ENCODE results near the gene SMAD3. TPM values are rescaled to one million over a fixed set of nuclear protein-coding genes. Genes with fewer than 3 reads are reported as not detected.
"Not testable (repeated sequence)": the region's sequence is repeated elsewhere in the genome, so short reads cannot be mapped to it uniquely, and the experiment has no call there.

SMAD3 gene
- total RNA-seq, 2 experiments from 2014 or later = 35.1 to 39.2 TPM

DNA sequence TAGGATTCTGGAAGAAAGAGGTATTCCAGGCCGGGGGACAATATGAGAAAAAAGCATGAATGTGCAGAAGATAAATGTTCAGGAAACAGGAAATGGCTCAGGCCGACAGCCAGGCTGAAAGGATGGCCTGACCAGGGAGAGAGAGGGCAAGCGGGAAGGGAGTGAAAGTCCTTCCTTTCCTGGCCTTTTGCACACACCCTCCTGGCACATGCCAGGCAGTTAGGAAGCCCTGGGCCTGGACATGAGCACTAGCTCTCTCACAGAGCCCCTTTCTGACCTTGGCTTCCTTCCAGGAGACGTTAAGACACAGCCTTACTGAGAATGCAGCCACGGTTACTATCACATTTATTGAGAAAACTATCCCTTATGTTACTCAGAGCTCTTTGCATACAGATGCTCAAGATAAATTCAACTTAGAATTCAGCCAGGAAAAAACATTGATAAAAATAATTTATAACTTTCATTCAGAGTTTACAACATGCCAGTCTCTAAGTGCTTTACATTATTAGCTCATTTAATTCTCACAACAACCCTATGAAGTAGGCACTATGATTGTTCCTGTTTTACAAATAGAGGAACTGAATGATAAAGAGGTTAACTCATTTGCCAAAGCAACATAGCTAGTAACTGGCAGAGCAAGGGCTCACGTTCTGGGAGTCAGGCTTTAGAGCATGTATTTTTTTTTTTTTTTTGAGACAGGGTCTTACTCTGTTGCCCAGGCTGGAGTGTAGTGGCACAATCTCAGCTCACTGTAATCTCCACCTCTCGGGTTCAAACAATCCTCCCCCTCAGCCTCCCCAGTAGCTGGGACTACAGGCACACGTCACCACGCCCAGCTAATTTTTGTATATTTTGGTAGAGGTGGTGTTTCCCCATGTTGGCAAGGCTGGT lies 39.4 kb upstream of the SMAD3 start:
- H3K4me1 Mint-ChIP-seq (ENCODE audit: low read depth) = peaks cover 25% of the 10 kb centered on the region
- intact Hi-C loops (cut with micrococcal nuclease) = no loop called here
- CTCF ChIA-PET = interaction anchor here (1.3 kb wide), 1 partner anchor 12 kb away, joined by 3 read pairs; no protein-coding TSS in a partner anchor

DNA sequence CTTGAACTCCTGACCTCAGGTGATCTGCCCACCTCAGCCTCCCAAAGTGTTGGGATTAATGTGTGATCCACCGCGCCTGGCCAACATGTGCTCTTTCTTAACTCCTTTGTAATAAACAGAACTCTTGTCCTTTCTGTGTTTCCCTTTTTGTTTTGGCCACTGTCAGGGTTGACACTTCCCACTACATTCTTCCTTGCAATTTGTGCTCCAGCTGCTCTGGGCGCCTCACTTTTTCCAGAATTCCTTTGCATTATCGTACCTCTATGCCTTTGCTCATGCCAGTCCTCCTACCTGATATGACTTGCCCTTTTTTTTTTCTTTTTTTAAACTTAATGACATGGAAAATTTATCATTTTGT lies 38.8 kb upstream of the SMAD3 start:
- Mint-ChIP-seq H3K36me3 (ENCODE audit: low read depth) (no peaks in the 10 kb centered on the region), H3K4me3 (no peak overlapping the region), H3K9me3 (no peaks in the 10 kb centered on the region), H3K27me3 (ENCODE audit: low read depth) (no peaks in the 10 kb centered on the region), H3K4me1 (ENCODE audit: low read depth) (peaks cover 25% of the 10 kb centered on the region), H3K27ac (no peak overlapping the region)
- CTCF ChIA-PET = interaction anchor here (1.3 kb wide), 1 partner anchor 11 kb away, joined by 3 read pairs; no protein-coding TSS in a partner anchor
- intact Hi-C loops (cut with micrococcal nuclease) = no loop called here
- no peak for DNase-seq

More for the DNA sequence above, 39.4 kb upstream of the SMAD3 start:
- H3K27me3 Mint-ChIP-seq (ENCODE audit: low read depth) = no peaks in the 10 kb centered on the region
- no peaks in the 10 kb centered on the region for H3K36me3 Mint-ChIP-seq (ENCODE audit: low read depth)
- DNase-seq = no peak
- no peaks in the 10 kb centered on the region for H3K9me3 Mint-ChIP-seq
- H3K27ac Mint-ChIP-seq = no peak overlapping the region
- no peak overlapping the region for H3K4me3 Mint-ChIP-seq

DNA sequence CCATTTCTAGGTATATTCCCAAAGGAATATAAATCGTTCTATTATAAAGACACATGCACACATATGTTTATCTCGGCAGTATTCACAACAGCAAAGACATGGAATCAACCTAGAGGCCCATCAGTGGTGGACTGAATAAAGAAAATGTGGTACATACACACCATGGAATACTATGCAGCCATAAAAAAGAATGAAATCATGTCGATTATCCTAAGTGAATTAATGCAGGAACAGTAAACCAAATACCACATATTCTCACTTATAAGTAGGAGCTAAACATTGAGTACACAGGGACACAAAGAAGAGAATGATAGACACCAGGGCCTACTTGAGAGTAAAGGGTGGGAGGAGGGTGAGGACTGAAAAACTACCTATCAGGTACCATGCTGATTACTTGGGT lies 37.0 kb upstream of the SMAD3 start:
- H3K4me3 Mint-ChIP-seq; H3K27ac Mint-ChIP-seq; H3K27me3 Mint-ChIP-seq (ENCODE audit: low read depth); H3K36me3 Mint-ChIP-seq (ENCODE audit: low read depth); CTCF ChIA-PET; DNase-seq; H3K9me3 Mint-ChIP-seq: not testable (repeated sequence)
- peaks cover 19% of the 10 kb centered on the region for H3K4me1 Mint-ChIP-seq (ENCODE audit: low read depth)
- intact Hi-C loops (cut with micrococcal nuclease) = loop anchor here (2.0 kb wide), 1 partner anchor 40 kb away; no protein-coding TSS in a partner anchor

- Mint-ChIP-seq H3K4me3 (no peak overlapping the region), H3K4me1 (ENCODE audit: low read depth) (peaks cover 6% of the 10 kb centered on the region), H3K36me3 (ENCODE audit: low read depth) (no peaks in the 10 kb centered on the region), H3K27me3 (ENCODE audit: low read depth) (no peaks in the 10 kb centered on the region), H3K27ac (no peak overlapping the region), H3K9me3 (no peaks in the 10 kb centered on the region)
- intact Hi-C loops (cut with micrococcal nuclease) = no loop called here
- no peak for DNase-seq
- CTCF ChIA-PET = interaction anchor here (0.8 to 1.2 kb wide), 2 partner anchors 9 to 25 kb away, joined by 3 read pairs; no protein-coding TSS in a partner anchor
Measured at GRCh38 chr15:67030036-67030762, 35.2 kb upstream of the SMAD3 start.

GRCh38 chr15:67031331-67031730 lies 34.1 kb upstream of the SMAD3 start:
- no peaks in the 10 kb centered on the region for H3K27me3 Mint-ChIP-seq (ENCODE audit: low read depth)
- H3K27ac Mint-ChIP-seq = no peak overlapping the region
- H3K36me3 Mint-ChIP-seq (ENCODE audit: low read depth) = no peaks in the 10 kb centered on the region
- H3K4me1 Mint-ChIP-seq (ENCODE audit: low read depth) = peaks cover 6% of the 10 kb centered on the region
- H3K4me3 Mint-ChIP-seq = no peak overlapping the region
- intact Hi-C loops (cut with micrococcal nuclease) = no loop called here
- CTCF ChIA-PET = no interaction called here
- no peak for DNase-seq
- no peaks in the 10 kb centered on the region for H3K9me3 Mint-ChIP-seq

DNA sequence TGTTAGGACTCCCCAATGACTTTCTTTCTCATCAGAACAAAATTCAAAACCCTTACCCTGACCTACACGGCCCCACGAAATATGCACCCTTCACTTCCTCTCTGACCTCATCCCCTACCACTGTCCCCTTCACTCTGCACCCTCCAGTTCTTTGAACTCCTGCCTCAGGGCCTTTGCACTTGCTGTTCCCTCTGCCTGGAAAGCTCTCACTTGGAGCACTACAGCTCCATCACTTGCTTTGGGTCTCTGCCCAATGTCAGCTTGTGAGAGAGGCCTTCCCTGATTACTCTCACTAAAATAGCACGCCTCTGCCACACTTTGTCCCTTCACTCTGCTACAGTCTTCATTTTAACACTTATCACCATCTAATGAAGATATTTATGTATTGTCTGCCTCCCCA lies 32.8 kb upstream of the SMAD3 start:
- CTCF ChIA-PET = no interaction called here
- no peaks in the 10 kb centered on the region for H3K36me3 Mint-ChIP-seq (ENCODE audit: low read depth)

GRCh38 chr15:67033012-67033411 lies 32.4 kb upstream of the SMAD3 start:
- DNase-seq = peak; percentile 82
- CTCF ChIA-PET = no interaction called here
- intact Hi-C loops (cut with micrococcal nuclease) = loop anchor here (1.0 to 2.0 kb wide), 3 partner anchors 9 to 142 kb away; no protein-coding TSS in a partner anchor
- Mint-ChIP-seq H3K27me3 (ENCODE audit: low read depth) (no peaks in the 10 kb centered on the region), H3K9me3 (no peaks in the 10 kb centered on the region), H3K4me1 (ENCODE audit: low read depth) (peaks cover 13% of the 10 kb centered on the region), H3K27ac (no peak overlapping the region), H3K4me3 (peak overlapping the region; percentile 65), H3K36me3 (ENCODE audit: low read depth) (no peaks in the 10 kb centered on the region)

More for the DNA sequence above, 32.8 kb upstream of the SMAD3 start:
- no peak for DNase-seq
- intact Hi-C loops (cut with micrococcal nuclease) = loop anchor here (1.0 to 2.0 kb wide), 3 partner anchors 8 to 143 kb away; no protein-coding TSS in a partner anchor
- Mint-ChIP-seq H3K4me1 (ENCODE audit: low read depth) (peaks cover 12% of the 10 kb centered on the region), H3K27me3 (ENCODE audit: low read depth) (no peaks in the 10 kb centered on the region), H3K9me3 (no peaks in the 10 kb centered on the region), H3K27ac (no peak overlapping the region), H3K4me3 (no peak overlapping the region)

GRCh38 chr15:67033571-67034044 lies 31.8 kb upstream of the SMAD3 start:
- Mint-ChIP-seq H3K4me1 (ENCODE audit: low read depth) (peaks cover 17% of the 10 kb centered on the region), H3K4me3 (peak overlapping the region; percentile 65), H3K27me3 (ENCODE audit: low read depth) (no peaks in the 10 kb centered on the region), H3K27ac (no peak overlapping the region), H3K9me3 (no peaks in the 10 kb centered on the region), H3K36me3 (ENCODE audit: low read depth) (no peaks in the 10 kb centered on the region)
- CTCF ChIA-PET = interaction anchor here (1.4 kb wide), 1 partner anchor 51 kb away, joined by 4 read pairs; no protein-coding TSS in a partner anchor
- intact Hi-C loops (cut with micrococcal nuclease) = loop anchor here (1.0 to 2.0 kb wide), 3 partner anchors 9 to 142 kb away; no protein-coding TSS in a partner anchor
- DNase-seq = peak; percentile 40

DNA sequence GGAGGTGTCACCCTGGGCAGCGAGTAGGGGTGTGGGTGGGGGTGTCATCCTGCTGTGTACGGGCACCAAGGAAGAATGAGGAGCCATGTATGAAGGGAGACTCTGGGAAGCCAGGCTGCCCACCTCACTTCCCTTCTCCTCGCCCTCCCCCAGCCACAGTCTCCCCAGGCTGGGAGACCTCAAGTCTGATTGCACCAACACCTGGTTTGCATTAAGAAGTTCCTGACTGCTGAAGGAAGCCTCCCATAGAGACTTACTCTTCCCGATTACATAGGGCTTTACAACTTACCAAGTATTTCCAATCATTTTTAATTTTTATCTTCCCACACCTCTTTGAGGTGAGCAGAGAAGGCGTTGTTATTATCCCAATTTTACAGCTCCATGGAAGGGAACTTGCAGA lies 29.5 kb upstream of the SMAD3 start:
- CTCF ChIA-PET = no interaction called here
- intact Hi-C loops (cut with micrococcal nuclease) = no loop called here
- DNase-seq = no peak
- Mint-ChIP-seq H3K4me1 (ENCODE audit: low read depth) (peaks cover 34% of the 10 kb centered on the region), H3K27ac (no peak overlapping the region), H3K4me3 (no peak overlapping the region), H3K9me3 (no peaks in the 10 kb centered on the region), H3K36me3 (ENCODE audit: low read depth) (no peaks in the 10 kb centered on the region), H3K27me3 (ENCODE audit: low read depth) (no peaks in the 10 kb centered on the region)

- no peak overlapping the region for H3K27ac Mint-ChIP-seq
- peaks cover under 1% of the 10 kb centered on the region for H3K27me3 Mint-ChIP-seq (ENCODE audit: low read depth)
- H3K4me3 Mint-ChIP-seq = no peak overlapping the region
- DNase-seq = no peak
- H3K36me3 Mint-ChIP-seq (ENCODE audit: low read depth) = no peaks in the 10 kb centered on the region
- peaks cover 42% of the 10 kb centered on the region for H3K4me1 Mint-ChIP-seq (ENCODE audit: low read depth)
- intact Hi-C loops (cut with micrococcal nuclease) = no loop called here
- CTCF ChIA-PET = interaction anchor here (0.6 to 0.8 kb wide), 2 partner anchors 11 to 25 kb away, joined by 3 read pairs; no protein-coding TSS in a partner anchor
- H3K9me3 Mint-ChIP-seq = no peaks in the 10 kb centered on the region
Measured at GRCh38 chr15:67036775-67037555, 28.4 kb upstream of the SMAD3 start.

GRCh38 chr15:67037694-67038093 lies 27.7 kb upstream of the SMAD3 start:
- no peak overlapping the region for H3K4me3 Mint-ChIP-seq
- intact Hi-C loops (cut with micrococcal nuclease) = no loop called here
- no peaks in the 10 kb centered on the region for H3K36me3 Mint-ChIP-seq (ENCODE audit: low read depth)
- H3K27me3 Mint-ChIP-seq (ENCODE audit: low read depth) = peaks cover 2% of the 10 kb centered on the region
- DNase-seq = no peak
- H3K27ac Mint-ChIP-seq = no peak overlapping the region
- H3K9me3 Mint-ChIP-seq = no peaks in the 10 kb centered on the region
- CTCF ChIA-PET = interaction anchor here (0.6 to 0.8 kb wide), 2 partner anchors 12 to 24 kb away, joined by 3 read pairs; no protein-coding TSS in a partner anchor
- H3K4me1 Mint-ChIP-seq (ENCODE audit: low read depth) = peaks cover 49% of the 10 kb centered on the region
